ENCODE data around the gene SLC5A11. TPM values are rescaled to one million over a fixed set of nuclear protein-coding genes. Genes with fewer than 3 reads are reported as not detected.
A peak's percentile ranks its signal among the peaks of the same experiment; 100 is the strongest.

The SLC5A11 gene
- total and polyA plus RNA-seq, 2 of the 13 experiments (the other 11 are each of a cell fraction or from before 2014, with no cell fraction given): 1.2 to 3.3 TPM

- TF ChIP-seq, protein P1, sequence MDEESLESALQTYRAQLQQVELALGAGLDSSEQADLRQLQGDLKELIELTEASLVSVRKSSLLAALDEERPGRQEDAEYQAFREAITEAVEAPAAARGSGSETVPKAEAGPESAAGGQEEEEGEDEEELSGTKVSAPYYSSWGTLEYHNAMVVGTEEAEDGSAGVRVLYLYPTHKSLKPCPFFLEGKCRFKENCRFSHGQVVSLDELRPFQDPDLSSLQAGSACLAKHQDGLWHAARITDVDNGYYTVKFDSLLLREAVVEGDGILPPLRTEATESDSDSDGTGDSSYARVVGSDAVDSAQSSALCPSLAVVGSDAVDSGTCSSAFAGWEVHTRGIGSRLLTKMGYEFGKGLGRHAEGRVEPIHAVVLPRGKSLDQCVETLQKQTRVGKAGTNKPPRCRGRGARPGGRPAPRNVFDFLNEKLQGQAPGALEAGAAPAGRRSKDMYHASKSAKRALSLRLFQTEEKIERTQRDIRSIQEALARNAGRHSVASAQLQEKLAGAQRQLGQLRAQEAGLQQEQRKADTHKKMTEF (CRISPR knock-in tag; IDR thresholded peaks at IDR 0.05): peak; percentile 79; the same call in 1 of the 2 replicates
- TF ChIP-seq SMAD1 (CRISPR knock-in tag; IDR thresholded peaks at IDR 0.05; ENCODE audit: borderline replicate concordance, low read depth): no peak
- TF ChIP-seq MED8 (CRISPR knock-in tag; IDR thresholded peaks at IDR 0.05; ENCODE audit: insufficient replicate concordance): no peak
- TF ChIP-seq ZNF343 (CRISPR knock-in tag; IDR thresholded peaks at IDR 0.05): peak; percentile 83; the same call in 1 of the 2 replicates
- TF ChIP-seq, protein P2, sequence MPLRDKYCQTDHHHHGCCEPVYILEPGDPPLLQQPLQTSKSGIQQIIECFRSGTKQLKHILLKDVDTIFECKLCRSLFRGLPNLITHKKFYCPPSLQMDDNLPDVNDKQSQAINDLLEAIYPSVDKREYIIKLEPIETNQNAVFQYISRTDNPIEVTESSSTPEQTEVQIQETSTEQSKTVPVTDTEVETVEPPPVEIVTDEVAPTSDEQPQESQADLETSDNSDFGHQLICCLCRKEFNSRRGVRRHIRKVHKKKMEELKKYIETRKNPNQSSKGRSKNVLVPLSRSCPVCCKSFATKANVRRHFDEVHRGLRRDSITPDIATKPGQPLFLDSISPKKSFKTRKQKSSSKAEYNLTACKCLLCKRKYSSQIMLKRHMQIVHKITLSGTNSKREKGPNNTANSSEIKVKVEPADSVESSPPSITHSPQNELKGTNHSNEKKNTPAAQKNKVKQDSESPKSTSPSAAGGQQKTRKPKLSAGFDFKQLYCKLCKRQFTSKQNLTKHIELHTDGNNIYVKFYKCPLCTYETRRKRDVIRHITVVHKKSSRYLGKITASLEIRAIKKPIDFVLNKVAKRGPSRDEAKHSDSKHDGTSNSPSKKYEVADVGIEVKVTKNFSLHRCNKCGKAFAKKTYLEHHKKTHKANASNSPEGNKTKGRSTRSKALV (CRISPR knock-in tag; IDR thresholded peaks at IDR 0.05): peak; percentile 80
- TF ChIP-seq KDM1A (CRISPR knock-in tag; IDR thresholded peaks at IDR 0.05): no peak
- TF ChIP-seq WIZ (CRISPR knock-in tag; IDR thresholded peaks at IDR 0.05): peak; percentile 99
- no peak for TF ChIP-seq ZNF292 (CRISPR knock-in tag; IDR thresholded peaks at IDR 0.05; ENCODE audit: borderline replicate concordance, low read depth)
- peak; percentile 88; the same call in 1 of the 2 replicates for TF ChIP-seq KDM5B (CRISPR knock-in tag; IDR thresholded peaks at IDR 0.05; ENCODE audit: borderline replicate concordance)
- no peak for TF ChIP-seq ZNF24 (IDR thresholded peaks at IDR 0.05)
- TF ChIP-seq PPARG (CRISPR knock-in tag; conservative IDR thresholded peaks at IDR 0.05): peak; percentile 77
- peak; percentile 98 for TF ChIP-seq ZNF430 (CRISPR knock-in tag; IDR thresholded peaks at IDR 0.05)
- TF ChIP-seq, protein P3, sequence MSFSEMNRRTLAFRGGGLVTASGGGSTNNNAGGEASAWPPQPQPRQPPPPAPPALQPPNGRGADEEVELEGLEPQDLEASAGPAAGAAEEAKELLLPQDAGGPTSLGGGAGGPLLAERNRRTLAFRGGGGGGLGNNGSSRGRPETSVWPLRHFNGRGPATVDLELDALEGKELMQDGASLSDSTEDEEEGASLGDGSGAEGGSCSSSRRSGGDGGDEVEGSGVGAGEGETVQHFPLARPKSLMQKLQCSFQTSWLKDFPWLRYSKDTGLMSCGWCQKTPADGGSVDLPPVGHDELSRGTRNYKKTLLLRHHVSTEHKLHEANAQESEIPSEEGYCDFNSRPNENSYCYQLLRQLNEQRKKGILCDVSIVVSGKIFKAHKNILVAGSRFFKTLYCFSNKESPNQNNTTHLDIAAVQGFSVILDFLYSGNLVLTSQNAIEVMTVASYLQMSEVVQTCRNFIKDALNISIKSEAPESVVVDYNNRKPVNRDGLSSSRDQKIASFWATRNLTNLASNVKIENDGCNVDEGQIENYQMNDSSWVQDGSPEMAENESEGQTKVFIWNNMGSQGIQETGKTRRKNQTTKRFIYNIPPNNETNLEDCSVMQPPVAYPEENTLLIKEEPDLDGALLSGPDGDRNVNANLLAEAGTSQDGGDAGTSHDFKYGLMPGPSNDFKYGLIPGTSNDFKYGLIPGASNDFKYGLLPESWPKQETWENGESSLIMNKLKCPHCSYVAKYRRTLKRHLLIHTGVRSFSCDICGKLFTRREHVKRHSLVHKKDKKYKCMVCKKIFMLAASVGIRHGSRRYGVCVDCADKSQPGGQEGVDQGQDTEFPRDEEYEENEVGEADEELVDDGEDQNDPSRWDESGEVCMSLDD (CRISPR knock-in tag; IDR thresholded peaks at IDR 0.05; ENCODE audit: borderline replicate concordance): peak; percentile 74; the same call in 1 of the 2 replicates
- TF ChIP-seq SAP130 (CRISPR knock-in tag; IDR thresholded peaks at IDR 0.05; ENCODE audit: low read depth): peak; percentile 91
- TF ChIP-seq, protein P4, sequence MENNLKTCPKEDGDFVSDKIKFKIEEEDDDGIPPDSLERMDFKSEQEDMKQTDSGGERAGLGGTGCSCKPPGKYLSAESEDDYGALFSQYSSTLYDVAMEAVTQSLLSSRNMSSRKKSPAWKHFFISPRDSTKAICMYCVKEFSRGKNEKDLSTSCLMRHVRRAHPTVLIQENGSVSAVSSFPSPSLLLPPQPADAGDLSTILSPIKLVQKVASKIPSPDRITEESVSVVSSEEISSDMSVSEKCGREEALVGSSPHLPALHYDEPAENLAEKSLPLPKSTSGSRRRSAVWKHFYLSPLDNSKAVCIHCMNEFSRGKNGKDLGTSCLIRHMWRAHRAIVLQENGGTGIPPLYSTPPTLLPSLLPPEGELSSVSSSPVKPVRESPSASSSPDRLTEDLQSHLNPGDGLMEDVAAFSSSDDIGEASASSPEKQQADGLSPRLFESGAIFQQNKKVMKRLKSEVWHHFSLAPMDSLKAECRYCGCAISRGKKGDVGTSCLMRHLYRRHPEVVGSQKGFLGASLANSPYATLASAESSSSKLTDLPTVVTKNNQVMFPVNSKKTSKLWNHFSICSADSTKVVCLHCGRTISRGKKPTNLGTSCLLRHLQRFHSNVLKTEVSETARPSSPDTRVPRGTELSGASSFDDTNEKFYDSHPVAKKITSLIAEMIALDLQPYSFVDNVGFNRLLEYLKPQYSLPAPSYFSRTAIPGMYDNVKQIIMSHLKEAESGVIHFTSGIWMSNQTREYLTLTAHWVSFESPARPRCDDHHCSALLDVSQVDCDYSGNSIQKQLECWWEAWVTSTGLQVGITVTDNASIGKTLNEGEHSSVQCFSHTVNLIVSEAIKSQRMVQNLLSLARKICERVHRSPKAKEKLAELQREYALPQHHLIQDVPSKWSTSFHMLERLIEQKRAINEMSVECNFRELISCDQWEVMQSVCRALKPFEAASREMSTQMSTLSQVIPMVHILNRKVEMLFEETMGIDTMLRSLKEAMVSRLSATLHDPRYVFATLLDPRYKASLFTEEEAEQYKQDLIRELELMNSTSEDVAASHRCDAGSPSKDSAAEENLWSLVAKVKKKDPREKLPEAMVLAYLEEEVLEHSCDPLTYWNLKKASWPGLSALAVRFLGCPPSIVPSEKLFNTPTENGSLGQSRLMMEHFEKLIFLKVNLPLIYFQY (CRISPR knock-in tag; IDR thresholded peaks at IDR 0.05; ENCODE audit: borderline replicate concordance): peak; percentile 94
- no peak for TF ChIP-seq KAT7 (CRISPR knock-in tag; IDR thresholded peaks at IDR 0.05; ENCODE audit: borderline replicate concordance)
Observed at GRCh38 chr16:24858219-24859041, 12.7 kb downstream of the SLC5A11 start (continued).

All from HepG2 (cell line).